Activated naive CD4-positive, alpha-beta T cell treated with anti-CD3 and anti-CD28 coated beads, Interleukin-2, amount 50 U/mL, for 24 hours (primary cell): Measurements from ENCODE around the gene DIAPH1.

Experiments
- H3K27ac Mint-ChIP-seq: one replicate; pipeline ENCODE4 v1.8.0; 2021; ENCODE audit warnings: mild to moderate bottlenecking, mixed read lengths
- H3K27me3 Mint-ChIP-seq: one replicate; pipeline ENCODE4 v1.8.0; 2021; ENCODE audit warnings: mixed read lengths
- H3K36me3 Mint-ChIP-seq: one replicate; pipeline ENCODE4 v1.8.0; 2021; ENCODE audit warnings: mixed read lengths
- H3K4me1 Mint-ChIP-seq: one replicate; pipeline ENCODE4 v1.8.0; 2021; ENCODE audit warnings: mixed read lengths
- H3K4me3 Mint-ChIP-seq: one replicate; pipeline ENCODE4 v1.8.0; 2021; ENCODE audit warnings: mild to moderate bottlenecking, mixed read lengths
- H3K9me3 Mint-ChIP-seq: one replicate; pipeline ENCODE4 v1.8.0; 2021; ENCODE audit warnings: mixed read lengths

Gene DIAPH1

GRCh38 chr5:141618804-141619554 lies at the start of gene DIAPH1:
TSS of gene DIAPH1 (minus strand) at chr5:141619000. CDS start at chr5:141618914, 86 bp downstream.
- Mint-ChIP-seq H3K27me3 (no peaks in the 10 kb centered on the region), H3K4me1 (peaks cover 67% of the 10 kb centered on the region), H3K36me3 (peaks cover 8% of the 10 kb centered on the region), H3K4me3 (peak within 1 kb of the TSS; percentile 97), H3K27ac (peak within 1 kb of the TSS; percentile 99), H3K9me3 (no peaks in the 10 kb centered on the region)

GRCh38 chr5:141665995-141666940 lies 47.5 kb upstream of the DIAPH1 start:
- H3K27ac Mint-ChIP-seq = peak overlapping the region; percentile 7
- no peaks in the 10 kb centered on the region for H3K36me3 Mint-ChIP-seq
- H3K9me3 Mint-ChIP-seq = no peaks in the 10 kb centered on the region
- no peak overlapping the region for H3K4me3 Mint-ChIP-seq
- no peaks in the 10 kb centered on the region for H3K27me3 Mint-ChIP-seq
- H3K4me1 Mint-ChIP-seq = peaks cover 4% of the 10 kb centered on the region

GRCh38 chr5:141664733-141665461 lies 46.1 kb upstream of the DIAPH1 start:
- no peak overlapping the region for H3K4me3 Mint-ChIP-seq
- peak overlapping the region; percentile 30 for H3K27ac Mint-ChIP-seq
- no peaks in the 10 kb centered on the region for H3K27me3 Mint-ChIP-seq
- no peaks in the 10 kb centered on the region for H3K9me3 Mint-ChIP-seq
- peaks cover 4% of the 10 kb centered on the region for H3K4me1 Mint-ChIP-seq
- H3K36me3 Mint-ChIP-seq = no peaks in the 10 kb centered on the region

- Mint-ChIP-seq H3K27ac (no peak overlapping the region), H3K4me1 (peaks cover 4% of the 10 kb centered on the region), H3K27me3 (no peaks in the 10 kb centered on the region), H3K4me3 (no peak overlapping the region), H3K9me3 (no peaks in the 10 kb centered on the region), H3K36me3 (no peaks in the 10 kb centered on the region)
These were observed 44.7 kb upstream of the DIAPH1 start for GRCh38 chr5:141663506-141663905.

- Mint-ChIP-seq H3K4me3 (no peak overlapping the region), H3K27me3 (no peaks in the 10 kb centered on the region), H3K36me3 (no peaks in the 10 kb centered on the region), H3K4me1 (peaks cover 4% of the 10 kb centered on the region), H3K27ac (no peak overlapping the region), H3K9me3 (no peaks in the 10 kb centered on the region)
These were observed 43.2 kb upstream of the DIAPH1 start for GRCh38 chr5:141662028-141662427.

GRCh38 chr5:141657937-141658545 lies 39.2 kb upstream of the DIAPH1 start:
- no peaks in the 10 kb centered on the region for H3K9me3 Mint-ChIP-seq
- peaks cover 1% of the 10 kb centered on the region for H3K4me1 Mint-ChIP-seq
- H3K27ac Mint-ChIP-seq = no peak overlapping the region
- H3K36me3 Mint-ChIP-seq = no peaks in the 10 kb centered on the region
- H3K27me3 Mint-ChIP-seq = no peaks in the 10 kb centered on the region
- H3K4me3 Mint-ChIP-seq = no peak overlapping the region

GRCh38 chr5:141657404-141657803 lies 38.6 kb upstream of the DIAPH1 start:
- Mint-ChIP-seq H3K4me3 (no peak overlapping the region), H3K9me3 (no peaks in the 10 kb centered on the region), H3K36me3 (no peaks in the 10 kb centered on the region), H3K27me3 (no peaks in the 10 kb centered on the region), H3K27ac (no peak overlapping the region), H3K4me1 (peaks cover 8% of the 10 kb centered on the region)

GRCh38 chr5:141656396-141656795 lies 37.6 kb upstream of the DIAPH1 start:
- Mint-ChIP-seq H3K27me3 (no peaks in the 10 kb centered on the region), H3K4me1 (peaks cover 17% of the 10 kb centered on the region), H3K9me3 (no peaks in the 10 kb centered on the region), H3K4me3 (no peak overlapping the region), H3K27ac (no peak overlapping the region), H3K36me3 (no peaks in the 10 kb centered on the region)

GRCh38 chr5:141655020-141655419 lies 36.2 kb upstream of the DIAPH1 start:
- H3K4me3 Mint-ChIP-seq = no peak overlapping the region
- no peaks in the 10 kb centered on the region for H3K9me3 Mint-ChIP-seq
- H3K27ac Mint-ChIP-seq = no peak overlapping the region
- H3K36me3 Mint-ChIP-seq = no peaks in the 10 kb centered on the region
- H3K4me1 Mint-ChIP-seq = peaks cover 30% of the 10 kb centered on the region
- no peaks in the 10 kb centered on the region for H3K27me3 Mint-ChIP-seq

GRCh38 chr5:141654298-141654697 lies 35.5 kb upstream of the DIAPH1 start:
- no peak overlapping the region for H3K27ac Mint-ChIP-seq
- H3K36me3 Mint-ChIP-seq = no peaks in the 10 kb centered on the region
- peaks cover 36% of the 10 kb centered on the region for H3K4me1 Mint-ChIP-seq
- H3K9me3 Mint-ChIP-seq = no peaks in the 10 kb centered on the region
- no peaks in the 10 kb centered on the region for H3K27me3 Mint-ChIP-seq
- H3K4me3 Mint-ChIP-seq = no peak overlapping the region

- Mint-ChIP-seq H3K27me3 (no peaks in the 10 kb centered on the region), H3K4me1 (peaks cover 46% of the 10 kb centered on the region), H3K9me3 (no peaks in the 10 kb centered on the region), H3K27ac (peak overlapping the region; percentile 86), H3K4me3 (peak overlapping the region; percentile 93), H3K36me3 (no peaks in the 10 kb centered on the region)
These were observed 32.9 kb upstream of the DIAPH1 start for GRCh38 chr5:141651728-141652105.

- Mint-ChIP-seq H3K4me3 (peak within 1 kb of the TSS; percentile 93), H3K27ac (peak within 1 kb of the TSS; percentile 86), H3K9me3 (no peaks in the 10 kb centered on the region), H3K36me3 (no peaks in the 10 kb centered on the region), H3K4me1 (peaks cover 49% of the 10 kb centered on the region), H3K27me3 (no peaks in the 10 kb centered on the region)
These were observed 32.3 kb upstream of the DIAPH1 start, which contains the start of gene FCHSD1 for GRCh38 chr5:141650851-141651727. TSS of gene FCHSD1 (minus strand) at chr5:141651418. CDS start at chr5:141651368, 50 bp downstream.

GRCh38 chr5:141649972-141650371 lies 31.2 kb upstream of the DIAPH1 start:
- Mint-ChIP-seq H3K4me3 (peak overlapping the region; percentile 93), H3K27ac (peak overlapping the region; percentile 13), H3K9me3 (no peaks in the 10 kb centered on the region), H3K27me3 (no peaks in the 10 kb centered on the region), H3K36me3 (no peaks in the 10 kb centered on the region), H3K4me1 (peaks cover 50% of the 10 kb centered on the region)

- H3K4me1 Mint-ChIP-seq = peaks cover 50% of the 10 kb centered on the region
- no peaks in the 10 kb centered on the region for H3K36me3 Mint-ChIP-seq
- no peak overlapping the region for H3K4me3 Mint-ChIP-seq
- no peak overlapping the region for H3K27ac Mint-ChIP-seq
- no peaks in the 10 kb centered on the region for H3K9me3 Mint-ChIP-seq
- no peaks in the 10 kb centered on the region for H3K27me3 Mint-ChIP-seq
These were observed 30.4 kb upstream of the DIAPH1 start for GRCh38 chr5:141649056-141649688.
